OCI-LY7 (cell line): ENCODE results near the gene PEAK3. TPM values are rescaled to one million over a fixed set of nuclear protein-coding genes. Genes with fewer than 3 reads are reported as not detected.

ENCODE experiments used
- BruUV-seq: library from RNA; stranded (reverse); fragments of 400-500 nt; replicated peaks from 2 replicates; lab custom pipeline; 2021; lab: Mats Ljungman, UMichigan
- CTCF ChIA-PET: fragments of 300-600 bp; sonication (Branson Sonifier 250); formaldehyde crosslinking; loops from one replicate; lab custom pipeline; 2022; ENCODE audit warnings: antibody characterized with exemption; ENCODE audit not compliant: unreplicated experiment; lab: Charles Lee
- POLR2A ChIA-PET: fragments of 300-600 bp; sonication (Branson Sonifier 250); formaldehyde crosslinking; loops from one replicate; lab custom pipeline; 2022; ENCODE audit warnings: antibody characterized with exemption; lab: Charles Lee
- DNase-seq: peaks from one replicate; pipeline ENCODE4 v3.0.0-alpha.2; 2015; ENCODE audit warnings: low spot score
- H2AFZ ChIP-seq: fragments of 200-600 bp; sonication (generic), shearing (Covaris generic); 2 replicates; pipeline ENCODE4 v1.6.1; 2014; ENCODE audit warnings: mild to moderate bottlenecking, antibody characterized with exemption, low read length, moderate library complexity
- H3K27ac ChIP-seq: fragments of 200-600 bp; sonication (generic); 2 replicates; pipeline ENCODE4 v1.5.1; 2014; ENCODE audit warnings: mixed run types, low read depth, mild to moderate bottlenecking, moderate library complexity, low read length, inconsistent platforms; ENCODE audit not compliant: poor library complexity, severe bottlenecking
- H3K36me3 ChIP-seq: fragments of 200-600 bp; sonication (generic); 2 replicates; pipeline ENCODE4 v1.6.1; 2014; ENCODE audit warnings: mild to moderate bottlenecking, antibody characterized with exemption, low read length, moderate library complexity, mixed read lengths; ENCODE audit not compliant: insufficient read depth
- H3K4me1 ChIP-seq: fragments of 200-600 bp; sonication (generic); 2 replicates; pipeline ENCODE4 v1.5.1; 2014; ENCODE audit warnings: mild to moderate bottlenecking, low read length; ENCODE audit not compliant: insufficient read depth, poor library complexity, severe bottlenecking
- H3K4me2 ChIP-seq: fragments of 200-600 bp; sonication (generic); 2 replicates; pipeline ENCODE4 v1.6.1; 2014; ENCODE audit warnings: mild to moderate bottlenecking, low read length
- H3K4me3 ChIP-seq: fragments of 200-600 bp; sonication (generic); 2 replicates; pipeline ENCODE4 v1.5.1; 2014; ENCODE audit warnings: mild to moderate bottlenecking, low read depth, low read length; ENCODE audit not compliant: poor library complexity, severe bottlenecking
- H3K79me2 ChIP-seq: fragments of 200-600 bp; sonication (generic); 2 replicates; pipeline ENCODE4 v1.6.1; 2016; ENCODE audit warnings: low read depth, mild to moderate bottlenecking, low read length, moderate library complexity, mixed read lengths; ENCODE audit not compliant: insufficient read depth
- H3K9me2 ChIP-seq: fragments of 200-600 bp; sonication (generic); 2 replicates; pipeline ENCODE4 v1.6.1; 2016; ENCODE audit warnings: mild to moderate bottlenecking, low read length, mixed read lengths; ENCODE audit not compliant: insufficient read depth
- H3K9me3 ChIP-seq: fragments of 200-600 bp; sonication (generic); 2 replicates; pipeline ENCODE4 v1.6.1; 2014; ENCODE audit warnings: mild to moderate bottlenecking, mixed run types, low read length, mixed read lengths
- H4K20me1 ChIP-seq: fragments of 200-600 bp; sonication (generic); 2 replicates; pipeline ENCODE4 v1.6.1; 2014; ENCODE audit warnings: mild to moderate bottlenecking, antibody characterized with exemption, low read length, moderate library complexity, mixed read lengths; ENCODE audit not compliant: insufficient read depth
- CTCF ChIP-seq: fragments of 200-600 bp; sonication (generic); conservative IDR thresholded peaks from 2 replicates; pipeline ENCODE4 v1.5.1; 2014; ENCODE audit warnings: mild to moderate bottlenecking, antibody characterized with exemption, low read length, moderate library complexity, mixed read lengths
- EZH2phosphoT487 ChIP-seq: fragments of 200-600 bp; sonication (generic); IDR thresholded peaks from 2 replicates; pipeline ENCODE4 v1.6.1; 2018; ENCODE audit warnings: low read depth, borderline replicate concordance, mild to moderate bottlenecking, mixed run types, antibody characterized with exemption, low read length, moderate library complexity, mixed read lengths
- intact Hi-C: fragments of 100-400 bp; cut with micrococcal nuclease; formaldehyde crosslinking; loops from one replicate; pipeline ENCODE4 v1.10.0; 2022; ENCODE audit not compliant: unreplicated experiment
- total RNA-seq, 2 experiments: library from RNA; depleted of rRNA in 1 of 2; stranded (reverse); fragments of >200 nt in 1 of 2; shearing (Covaris generic) in 1 of 2; gene quantifications; 2 replicates each; pipeline ENCODE4 v1.2.3, GENCODE V29; 2014 to 2022

PEAK3 gene
- total RNA-seq, 2 experiments from 2014 or later: not detected

- H3K36me3 ChIP-seq: peaks cover 55% of the 10 kb centered on the region
- no peaks in the 10 kb centered on the region for H3K9me3 ChIP-seq
- no peak overlapping the region for H3K27ac ChIP-seq
- H3K9me2 ChIP-seq: no peaks in the 10 kb centered on the region
- BruUV-seq: no TSS peak
- no peak overlapping the region for H2AFZ ChIP-seq
- POLR2A ChIA-PET: no interaction called here
- peaks cover 16% of the 10 kb centered on the region for H3K79me2 ChIP-seq
- TF ChIP-seq EZH2phosphoT487 (no peak), CTCF (no peak)
- peaks cover 32% of the 10 kb centered on the region for H3K4me1 ChIP-seq
- H3K4me3 ChIP-seq: no peak overlapping the region
- CTCF ChIA-PET: interaction anchor here (0.6 kb wide), 1 partner anchor 776 kb away, joined by 8 read pairs; no protein-coding TSS in a partner anchor
- no peak for DNase-seq
- no peaks in the 10 kb centered on the region; the same call in 1 of the 2 replicates for H4K20me1 ChIP-seq
- H3K4me2 ChIP-seq: no peak overlapping the region
- intact Hi-C loops: no loop called here
Measured at GRCh38 chr19:2321565-2322283, 39.7 kb upstream of the PEAK3 start.

- Histone ChIP-seq H3K9me3 (no peaks in the 10 kb centered on the region; the same call in 1 of the 2 replicates), H4K20me1 (no peaks in the 10 kb centered on the region; the same call in 1 of the 2 replicates), H3K36me3 (peaks cover 49% of the 10 kb centered on the region), H3K4me2 (no peak overlapping the region), H3K79me2 (peaks cover 8% of the 10 kb centered on the region; the same call in 1 of the 2 replicates), H3K4me3 (no peak overlapping the region), H2AFZ (no peak overlapping the region), H3K9me2 (no peaks in the 10 kb centered on the region), H3K4me1 (peaks cover 26% of the 10 kb centered on the region), H3K27ac (no peak overlapping the region)
- no peak for TF ChIP-seq EZH2phosphoT487
- TF ChIP-seq CTCF: no peak
- intact Hi-C loops: no loop called here
- BruUV-seq: no TSS peak
- CTCF ChIA-PET: no interaction called here
- DNase-seq: no peak
- POLR2A ChIA-PET: no interaction called here
Measured at GRCh38 chr19:2320939-2321338, 39.0 kb upstream of the PEAK3 start.

- TF ChIP-seq EZH2phosphoT487: no peak
- no peak for TF ChIP-seq CTCF
- no peak overlapping the region for H2AFZ ChIP-seq
- BruUV-seq: no TSS peak
- peaks cover 8% of the 10 kb centered on the region for H3K9me3 ChIP-seq
- H3K9me2 ChIP-seq: no peaks in the 10 kb centered on the region
- H3K79me2 ChIP-seq: no peaks in the 10 kb centered on the region
- intact Hi-C loops: no loop called here
- CTCF ChIA-PET: no interaction called here
- peaks cover 18% of the 10 kb centered on the region for H3K4me1 ChIP-seq
- H3K27ac ChIP-seq: no peak overlapping the region
- H3K36me3 ChIP-seq: peaks cover 40% of the 10 kb centered on the region
- POLR2A ChIA-PET: no interaction called here
- H3K4me3 ChIP-seq: no peak overlapping the region
- DNase-seq: no peak
- no peak overlapping the region for H3K4me2 ChIP-seq
- H4K20me1 ChIP-seq: no peaks in the 10 kb centered on the region
Measured at GRCh38 chr19:2320049-2320448, 38.1 kb upstream of the PEAK3 start.
